CD1c-positive myeloid dendritic cell (primary cell): ENCODE data around the gene SF3B6.
A peak's percentile ranks its signal among the peaks of the same experiment; 100 is the strongest.
"Not testable (repeated sequence)": the region's sequence is repeated elsewhere in the genome, so short reads cannot be mapped to it uniquely, and the experiment has no call there.

Experiments used
- DNase-seq: peaks from one replicate; pipeline ENCODE4 v3.0.0-alpha.2; 2016; ENCODE audit errors: extremely low spot score

SF3B6 gene

GRCh38 chr2:24051833-24052232 lies 24.3 kb downstream of the SF3B6 start:
- DNase-seq, result no peak

GRCh38 chr2:24050041-24050979 lies 25.8 kb downstream of the SF3B6 start:
- DNase-seq, result peak; percentile 56

DNA sequence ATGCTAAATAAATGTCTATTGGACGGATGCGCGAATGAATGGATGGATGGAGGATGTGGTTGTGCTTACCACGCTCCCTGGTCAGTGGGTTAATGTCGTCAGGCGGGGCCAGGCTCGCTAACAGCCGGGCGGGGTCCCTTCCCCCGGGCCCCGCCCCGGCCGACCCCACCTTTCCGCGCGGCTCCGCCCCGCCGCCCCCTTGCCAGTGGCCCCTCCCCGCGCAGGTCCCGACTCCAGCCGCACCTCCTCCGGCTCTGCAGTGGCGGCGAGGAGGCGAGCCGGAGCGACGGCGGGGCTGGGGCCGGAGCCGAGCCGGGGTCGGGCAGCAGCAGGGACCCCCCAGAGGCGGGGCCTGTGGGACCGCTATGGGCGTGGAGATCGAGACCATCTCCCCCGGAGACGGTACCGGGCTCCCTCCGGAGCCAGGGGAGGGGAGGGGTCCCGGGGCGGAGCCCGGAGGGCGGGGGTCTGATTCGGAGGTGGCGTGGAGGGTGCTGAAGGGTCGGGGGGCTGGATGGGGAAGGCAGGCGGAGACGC lies 26.6 kb downstream of the SF3B6 start, which contains the start of gene FKBP1B:
Gene FKBP1B (plus strand): TSS at position 257 of the 537 bp plus-strand sequence. CDS start 109 bp downstream, at position 366.
- peak; percentile 56 for DNase-seq

GRCh38 chr2:24048769-24049484 lies 27.2 kb downstream of the SF3B6 start:
- no peak for DNase-seq

DNA sequence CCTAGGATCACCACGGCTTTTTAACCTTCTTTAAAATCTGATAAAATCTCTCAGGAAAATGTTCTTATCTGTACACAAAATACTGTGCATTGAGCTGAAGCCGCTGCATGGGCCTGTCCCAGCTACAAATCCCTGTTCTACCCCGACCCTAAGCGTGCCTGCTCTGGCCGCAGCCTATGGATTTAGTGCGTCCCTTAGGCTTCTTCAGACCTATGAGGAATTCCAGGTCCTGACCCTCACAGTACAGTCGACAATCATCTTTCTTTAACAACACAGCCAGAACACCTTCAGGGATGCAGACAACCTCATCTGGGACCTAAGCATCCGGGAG lies 28.5 kb downstream of the SF3B6 start:
- DNase-seq, result no peak

DNA sequence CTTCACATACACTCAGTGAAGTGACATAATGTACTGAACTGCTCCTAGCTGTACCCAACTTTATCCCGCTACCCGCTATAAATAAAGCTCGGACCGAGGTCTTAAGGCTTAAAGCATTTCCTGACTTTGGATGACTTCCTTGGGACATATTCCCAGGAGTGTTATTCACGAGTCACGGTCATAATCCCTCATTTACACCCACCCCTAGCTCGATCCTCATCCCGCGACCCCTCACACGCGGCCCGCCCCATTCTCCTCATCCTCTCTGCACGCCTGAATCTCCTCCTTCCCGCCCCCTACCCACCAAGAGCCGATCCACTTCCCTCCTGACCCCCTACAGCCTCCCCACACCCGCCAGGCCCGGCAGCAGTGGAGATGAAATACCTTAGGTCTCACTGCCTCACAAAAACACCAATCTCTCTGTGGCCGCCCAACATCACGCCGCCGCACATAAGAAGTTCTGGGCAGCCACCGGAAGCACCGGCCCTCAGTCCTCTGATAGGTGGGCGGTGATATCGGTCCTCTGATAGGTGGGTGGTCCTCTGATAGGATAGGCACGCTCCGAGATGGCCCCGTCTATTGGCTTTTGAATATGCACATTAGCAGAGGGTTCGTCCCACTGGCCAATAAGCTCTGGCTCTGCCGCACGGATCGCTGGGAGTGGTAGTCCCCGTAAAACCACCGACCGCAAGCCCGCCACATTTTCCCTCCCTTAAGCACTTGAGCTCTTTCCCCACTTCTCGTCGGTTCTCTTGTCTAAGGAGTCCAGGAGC lies 29.0 kb downstream of the SF3B6 start, which contains the start of gene WDCP:
Gene WDCP (minus strand): TSS at position 462 of the 773 bp plus-strand sequence. CDS start 7,897 bp downstream, outside the sequence.
- peak; percentile 97 for DNase-seq

DNA sequence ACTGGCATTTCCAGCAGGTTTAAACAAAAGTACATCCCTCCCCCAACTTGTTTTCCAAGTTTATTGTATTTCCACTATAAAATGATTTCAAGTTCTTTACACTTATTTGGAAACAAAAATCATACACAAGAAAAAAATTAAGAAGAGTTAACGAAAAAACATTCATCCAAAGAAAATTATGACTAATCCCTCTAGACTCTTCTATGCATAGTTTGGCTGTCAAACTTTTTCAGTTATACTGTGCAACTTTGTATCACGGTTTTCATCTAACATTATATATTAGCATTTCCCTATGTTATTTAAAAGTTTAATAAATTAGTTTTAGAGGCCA lies 29.6 kb downstream of the SF3B6 start:
- DNase-seq, result no peak

GRCh38 chr2:24045511-24046508 lies 30.3 kb downstream of the SF3B6 start:
- DNase-seq, result no peak

GRCh38 chr2:24043133-24043532 lies 33.0 kb downstream of the SF3B6 start:
- not testable (repeated sequence) for DNase-seq

DNA sequence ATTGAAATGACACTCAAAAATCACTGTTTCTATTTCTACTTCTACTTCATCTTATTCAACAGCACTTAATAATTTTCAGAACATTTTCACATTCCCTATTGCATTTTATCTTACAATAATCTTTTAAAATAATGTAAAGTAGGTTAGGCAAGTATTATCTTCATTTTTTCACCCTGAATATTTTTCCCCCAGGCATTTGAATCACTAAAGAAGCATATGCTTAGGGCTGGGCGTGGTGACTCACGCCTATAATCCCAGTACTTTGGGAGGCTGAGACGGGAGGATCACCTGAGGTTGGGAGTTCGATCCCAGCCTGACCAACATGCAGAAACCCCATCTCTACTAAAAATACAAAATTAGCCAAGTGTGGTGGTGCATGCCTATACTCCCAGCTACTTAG lies 35.6 kb downstream of the SF3B6 start:
- no peak for DNase-seq

DNA sequence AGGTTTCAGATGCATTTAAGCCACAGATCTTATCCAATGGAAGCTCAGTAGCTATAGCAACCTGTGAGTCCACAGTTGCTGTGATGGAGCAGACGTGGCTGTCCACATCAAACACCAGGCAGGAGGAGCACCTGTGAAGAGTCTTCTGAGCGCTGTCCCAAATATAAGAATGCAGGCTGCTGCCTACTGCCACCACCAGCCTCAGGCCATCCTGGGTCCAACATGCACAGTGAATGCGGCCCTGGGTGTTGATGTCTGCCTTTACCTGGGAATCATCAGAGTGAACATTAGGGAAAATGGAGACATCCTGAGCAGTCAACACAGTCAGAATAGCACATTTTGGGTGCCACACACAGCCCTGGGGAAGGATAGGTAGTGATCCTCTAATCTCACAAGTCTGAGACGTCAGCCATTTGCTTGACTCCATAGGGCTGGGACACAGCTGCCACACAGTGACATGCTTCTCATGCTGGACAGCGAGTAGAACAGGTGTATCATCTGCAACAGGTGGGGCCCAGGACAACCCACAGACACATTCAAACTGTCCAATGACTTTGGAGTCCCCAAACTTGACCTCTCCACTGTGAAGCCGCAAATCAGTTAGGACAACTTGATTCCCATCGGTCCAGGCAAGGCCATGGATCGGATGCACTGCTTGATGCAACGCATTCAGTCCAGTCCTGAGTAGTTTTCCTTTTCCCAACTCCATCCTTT lies 37.2 kb downstream of the SF3B6 start:
- DNase-seq, result no peak

- DNase-seq, result no peak
Measured at GRCh38 chr2:24026233-24026632, 49.9 kb downstream of the SF3B6 start.

DNA sequence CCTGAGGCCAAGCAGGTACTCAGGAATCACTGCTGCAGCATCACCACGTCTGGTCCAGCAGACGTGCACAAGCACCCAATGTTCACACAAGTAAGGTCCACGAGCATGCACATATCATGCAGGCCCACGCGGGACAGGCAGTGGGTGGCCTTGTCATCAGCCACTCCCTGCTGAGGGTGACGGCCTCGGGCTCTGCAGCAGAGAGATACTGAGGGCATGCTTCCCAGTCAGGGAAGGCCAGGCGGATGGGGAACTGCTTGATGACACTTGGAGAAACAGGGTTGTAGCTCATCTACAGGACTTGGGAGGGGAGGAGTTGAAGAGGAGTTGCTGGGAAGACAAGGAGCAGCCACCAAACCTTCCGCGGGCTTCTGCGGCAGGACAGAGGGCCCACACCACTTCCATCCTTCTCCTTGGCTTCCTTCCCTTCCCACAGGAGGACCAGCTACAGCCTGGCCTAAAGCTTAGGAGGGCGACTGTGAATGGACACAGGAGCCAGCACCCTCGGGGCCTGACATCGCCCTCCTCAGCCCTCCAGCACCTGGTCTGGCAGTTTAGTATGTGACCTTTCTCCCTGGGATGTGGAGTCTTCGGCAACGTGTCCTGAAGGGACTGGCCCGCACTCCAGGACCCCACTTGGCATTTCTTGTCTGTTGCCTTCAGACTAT lies 51.0 kb downstream of the SF3B6 start:
- no peak for DNase-seq

GRCh38 chr2:24024018-24024417 lies 52.1 kb downstream of the SF3B6 start:
- no peak for DNase-seq

- DNase-seq, result no peak
Measured at GRCh38 chr2:24022975-24023575, 53.1 kb downstream of the SF3B6 start.

- DNase-seq, result no peak
Measured at GRCh38 chr2:24022324-24022974, 53.7 kb downstream of the SF3B6 start.

GRCh38 chr2:24021122-24021998 lies 54.8 kb downstream of the SF3B6 start:
- DNase-seq, result no peak
